DOHH2 (cell line): ENCODE results near the gene CCDC30.
A peak's percentile ranks its signal among the peaks of the same experiment; 100 is the strongest.

Source experiments
- H3F3A ChIP-seq: fragments of 200-600 bp; sonication (generic), shearing (Covaris generic); 2 replicates; pipeline ENCODE4 v1.6.0; 2016; ENCODE audit warnings: antibody characterized with exemption, mild to moderate bottlenecking; ENCODE audit not compliant: control insufficient read depth, insufficient read depth
- H3K27ac ChIP-seq: fragments of 200-600 bp; sonication (generic); 2 replicates; pipeline ENCODE4 v1.5.1; 2014; ENCODE audit warnings: low read depth, mild to moderate bottlenecking, low read length, moderate library complexity
- H3K27me3 ChIP-seq: fragments of 200-600 bp; sonication (generic); 2 replicates; pipeline ENCODE4 v1.6.1; 2014; ENCODE audit warnings: mild to moderate bottlenecking, low read length, mixed read lengths; ENCODE audit not compliant: control insufficient read depth
- H3K36me3 ChIP-seq: fragments of 200-600 bp; sonication (generic); 2 replicates; pipeline ENCODE4 v1.6.1; 2014; ENCODE audit warnings: mild to moderate bottlenecking, low read length, moderate library complexity, mixed read lengths; ENCODE audit not compliant: control insufficient read depth
- H3K4me1 ChIP-seq: fragments of 200-600 bp; sonication (generic); 2 replicates; pipeline ENCODE4 v1.6.1; 2014; ENCODE audit warnings: mild to moderate bottlenecking, low read length, mixed read lengths; ENCODE audit not compliant: control insufficient read depth
- H3K4me2 ChIP-seq: fragments of 200-600 bp; sonication (generic); 2 replicates; pipeline ENCODE4 v1.6.0; 2014; ENCODE audit warnings: mild to moderate bottlenecking, low read length, moderate library complexity
- H3K4me3 ChIP-seq: fragments of 200-600 bp; sonication (generic); 2 replicates; pipeline ENCODE4 v1.5.1; 2014; ENCODE audit warnings: mild to moderate bottlenecking, low read length, mixed read lengths
- H3K79me2 ChIP-seq: fragments of 200-600 bp; sonication (generic); 2 replicates; pipeline ENCODE4 v1.6.1; 2014; ENCODE audit warnings: mild to moderate bottlenecking, low read length, mixed read lengths; ENCODE audit not compliant: control insufficient read depth
- H3K9me2 ChIP-seq: fragments of 200-600 bp; sonication (generic); replicated peaks from 2 replicates; pipeline ENCODE4 v1.6.1; 2014; ENCODE audit warnings: mild to moderate bottlenecking, low read length, mixed read lengths; ENCODE audit not compliant: control insufficient read depth
- H3K9me3 ChIP-seq: fragments of 200-600 bp; sonication (generic); 2 replicates; pipeline ENCODE4 v1.6.1; 2014; ENCODE audit warnings: antibody characterized with exemption, low read length, mixed read lengths; ENCODE audit not compliant: control insufficient read depth, insufficient read depth
- H4K20me1 ChIP-seq: fragments of 200-600 bp; sonication (generic); 2 replicates; pipeline ENCODE4 v1.6.0; 2014; ENCODE audit warnings: low read depth, mild to moderate bottlenecking, antibody characterized with exemption, low read length, moderate library complexity; ENCODE audit not compliant: control insufficient read depth, insufficient read depth
- CTCF ChIP-seq: fragments of 200-600 bp; sonication (generic); IDR thresholded peaks from one replicate; pipeline ENCODE4 v1.5.1; 2014; ENCODE audit warnings: antibody characterized with exemption, mild to moderate bottlenecking, low read depth, low read length; ENCODE audit not compliant: poor library complexity, severe bottlenecking
- EZH2phosphoT487 ChIP-seq: fragments of 200-600 bp; sonication (generic); IDR thresholded peaks from 2 replicates; pipeline ENCODE4 v1.6.1; 2017; ENCODE audit warnings: borderline replicate concordance, mild to moderate bottlenecking, antibody characterized with exemption, low read length, moderate library complexity, mixed read lengths

CCDC30 gene

GRCh38 chr1:42462828-42463763, at the start of gene CCDC30:
Gene CCDC30 (plus strand): TSS chr1:42463286. CDS start chr1:42480552, 17,266 bp downstream.
- H3K27ac ChIP-seq = peak within 1 kb of the TSS; percentile 3; the same call in 1 of the 2 replicates

DNA sequence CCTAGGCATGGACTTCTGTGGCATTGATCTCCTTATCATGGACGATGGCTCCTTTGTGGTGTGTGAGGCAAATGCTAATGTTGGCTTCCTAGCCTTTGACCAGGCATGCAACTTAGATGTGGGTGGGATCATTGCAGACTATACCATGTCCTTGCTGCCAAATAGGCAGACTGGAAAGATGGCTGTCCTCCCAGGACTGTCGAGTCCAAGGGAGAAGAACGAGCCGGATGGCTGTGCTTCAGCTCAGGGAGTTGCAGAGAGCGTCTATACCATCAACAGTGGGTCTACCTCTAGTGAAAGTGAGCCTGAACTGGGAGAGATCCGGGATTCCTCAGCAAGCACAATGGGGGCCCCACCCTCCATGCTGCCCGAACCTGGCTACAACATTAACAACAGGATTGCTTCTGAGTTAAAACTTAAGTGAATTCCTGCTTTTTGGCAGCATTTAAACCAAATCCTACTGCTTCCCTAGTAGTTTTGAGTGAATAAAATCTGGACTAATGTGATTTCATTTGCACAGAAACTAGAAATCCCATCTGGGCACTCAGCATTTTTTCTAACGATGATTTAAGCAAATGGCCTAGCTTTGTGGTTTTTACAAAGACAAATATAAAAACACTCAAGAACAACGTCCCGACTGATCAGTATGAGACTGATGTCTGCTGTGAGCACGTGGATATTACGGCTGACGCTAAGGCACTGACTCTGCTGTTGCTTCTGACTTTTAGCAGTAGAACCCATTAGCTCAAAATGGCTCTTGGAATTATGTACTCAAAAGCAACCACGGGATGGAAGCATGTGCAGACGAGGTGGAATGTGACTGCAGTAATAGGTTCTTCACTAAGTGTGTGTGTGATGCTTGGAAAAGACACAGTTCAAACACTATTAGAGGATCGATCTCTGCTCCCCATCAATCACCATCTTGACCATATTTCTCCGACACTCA, 48.3 kb upstream of the CCDC30 start:
- no peak overlapping the region for H3K4me2 ChIP-seq
- H3K9me3 ChIP-seq = no peaks in the 10 kb centered on the region
- H3K27ac ChIP-seq = no peak overlapping the region
- H4K20me1 ChIP-seq = no peaks in the 10 kb centered on the region
- no peaks in the 10 kb centered on the region for H3K4me1 ChIP-seq
- no peak overlapping the region for H3K4me3 ChIP-seq
- no peaks in the 10 kb centered on the region for H3K27me3 ChIP-seq
- H3F3A ChIP-seq = no peaks in the 10 kb centered on the region
- no peaks in the 10 kb centered on the region for H3K36me3 ChIP-seq
- H3K9me2 ChIP-seq = no peaks in the 10 kb centered on the region
- TF ChIP-seq CTCF (no peak), EZH2phosphoT487 (no peak)
- H3K79me2 ChIP-seq = no peaks in the 10 kb centered on the region

More at GRCh38 chr1:42462828-42463763, at the start of gene CCDC30:
- Histone ChIP-seq H3K79me2 (peaks cover 8% of the 10 kb centered on the region), H3K4me3 (peak within 1 kb of the TSS; percentile 67), H3K36me3 (peaks cover 31% of the 10 kb centered on the region), H4K20me1 (no peaks in the 10 kb centered on the region), H3K27me3 (peaks cover 8% of the 10 kb centered on the region), H3K4me2 (peak within 1 kb of the TSS; percentile 59), H3K4me1 (peaks cover 24% of the 10 kb centered on the region), H3K9me3 (no peaks in the 10 kb centered on the region), H3K9me2 (no peaks in the 10 kb centered on the region), H3F3A (peaks cover 12% of the 10 kb centered on the region)
- TF ChIP-seq EZH2phosphoT487 (no peak), CTCF (no peak)

DNA sequence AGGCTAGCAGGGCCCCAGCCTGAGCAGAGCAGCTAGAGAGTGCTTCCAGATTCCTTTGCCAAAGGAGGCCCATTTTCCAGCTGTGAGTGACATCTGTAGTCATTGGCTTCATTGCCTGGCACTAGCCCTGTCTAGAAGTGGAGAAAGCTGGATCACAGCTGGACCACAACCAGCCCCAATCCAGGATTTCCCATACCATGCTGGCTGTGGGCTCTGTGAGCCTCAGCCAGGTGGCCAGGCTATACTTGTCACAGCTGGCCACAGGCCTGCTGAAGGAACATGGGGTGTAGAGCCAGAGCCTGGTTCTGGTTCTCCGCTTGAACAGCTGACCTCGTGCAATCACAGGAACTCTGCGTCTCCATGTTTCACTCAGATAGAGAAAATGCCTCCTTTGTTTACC, 45.9 kb upstream of the CCDC30 start:
- Histone ChIP-seq H3F3A (no peaks in the 10 kb centered on the region), H3K9me3 (no peaks in the 10 kb centered on the region), H3K4me2 (no peak overlapping the region), H3K9me2 (no peaks in the 10 kb centered on the region), H3K27me3 (no peaks in the 10 kb centered on the region), H4K20me1 (no peaks in the 10 kb centered on the region), H3K79me2 (no peaks in the 10 kb centered on the region), H3K4me3 (no peak overlapping the region), H3K4me1 (no peaks in the 10 kb centered on the region), H3K36me3 (no peaks in the 10 kb centered on the region), H3K27ac (no peak overlapping the region)
- TF ChIP-seq EZH2phosphoT487 = no peak
- no peak for TF ChIP-seq CTCF
